ENCODE measurements around the gene INS. TPM values are rescaled to one million over a fixed set of nuclear protein-coding genes. Genes with fewer than 3 reads are reported as not detected.

The INS gene
- total and polyA plus RNA-seq, 2 of the 13 experiments (the other 11 are each of a cell fraction or from before 2014, with no cell fraction given), result not detected

- TF ChIP-seq ZNF142 (CRISPR knock-in tag; IDR thresholded peaks at IDR 0.05) (no peak), ZNF34 (CRISPR knock-in tag; IDR thresholded peaks at IDR 0.05; ENCODE audit: borderline replicate concordance) (no peak)
Measured at GRCh38 chr11:2185324-2186085, 24.5 kb upstream of the INS start (continued).

- Histone ChIP-seq H4K20me1 (ENCODE audit: insufficient read depth, low read length) (no peaks in the 10 kb centered on the region), H3K36me3 (replicated peaks in 1 of 2; ENCODE audit: control insufficient read depth in 1 of 2, insufficient read depth in 2 of 2, low read length in 2 of 2) (no peaks in the 10 kb centered on the region), H3K4me2 (ENCODE audit: low read depth, low read length) (no peak overlapping the region), H2AFZ (ENCODE audit: low read length) (no peak overlapping the region), H3K4me3 (replicated peaks in 1 of 3; ENCODE audit: insufficient read depth in 1 of 3, low read depth in 2 of 3, low read length in 3 of 3) (no peak overlapping the region), H3K79me2 (ENCODE audit: insufficient read depth, low read length) (no peaks in the 10 kb centered on the region), H3K27me3 (ENCODE audit: control insufficient read depth in 1 of 2, insufficient read depth in 2 of 2, low read length in 2 of 2) (peaks cover 11 to 72% of the 10 kb centered on the region in 2 experiments), H3K9me3 (ENCODE audit: low read length) (no peaks in the 10 kb centered on the region), H3K4me1 (ENCODE audit: insufficient read depth, low read length) (peaks cover 17% of the 10 kb centered on the region), H3K27ac (ENCODE audit: extremely low read length, insufficient read depth, low read length) (no peak overlapping the region), H3K9ac (ENCODE audit: insufficient read depth, low read depth, low read length) (no peak overlapping the region)
- no TSS peak for BruUV-seq (replicated peaks)
- ATAC-seq (no peak), FAIRE-seq (no peak), DNase-seq (ENCODE audit: low spot score) (no peak)
- WGBS (ENCODE audit: low lambda C conversion rate), result 29% methylated on average over 16 of the region's 20 CpGs
- in situ Hi-C loops (cut with HindIII; ENCODE audit: extremely low pct_ligation_motif_present, low pct_unique_long_range_greater_than_20kb), result no loop called here
- ChIA-PET POLR2A (no interaction called here), CTCF (ENCODE audit: low intra/inter-chr PET ratio, low total read pairs) (no interaction called here)
- intact Hi-C loops (cut with micrococcal nuclease; ENCODE audit: unreplicated experiment), result no loop called here
- TF ChIP-seq, protein P1, sequence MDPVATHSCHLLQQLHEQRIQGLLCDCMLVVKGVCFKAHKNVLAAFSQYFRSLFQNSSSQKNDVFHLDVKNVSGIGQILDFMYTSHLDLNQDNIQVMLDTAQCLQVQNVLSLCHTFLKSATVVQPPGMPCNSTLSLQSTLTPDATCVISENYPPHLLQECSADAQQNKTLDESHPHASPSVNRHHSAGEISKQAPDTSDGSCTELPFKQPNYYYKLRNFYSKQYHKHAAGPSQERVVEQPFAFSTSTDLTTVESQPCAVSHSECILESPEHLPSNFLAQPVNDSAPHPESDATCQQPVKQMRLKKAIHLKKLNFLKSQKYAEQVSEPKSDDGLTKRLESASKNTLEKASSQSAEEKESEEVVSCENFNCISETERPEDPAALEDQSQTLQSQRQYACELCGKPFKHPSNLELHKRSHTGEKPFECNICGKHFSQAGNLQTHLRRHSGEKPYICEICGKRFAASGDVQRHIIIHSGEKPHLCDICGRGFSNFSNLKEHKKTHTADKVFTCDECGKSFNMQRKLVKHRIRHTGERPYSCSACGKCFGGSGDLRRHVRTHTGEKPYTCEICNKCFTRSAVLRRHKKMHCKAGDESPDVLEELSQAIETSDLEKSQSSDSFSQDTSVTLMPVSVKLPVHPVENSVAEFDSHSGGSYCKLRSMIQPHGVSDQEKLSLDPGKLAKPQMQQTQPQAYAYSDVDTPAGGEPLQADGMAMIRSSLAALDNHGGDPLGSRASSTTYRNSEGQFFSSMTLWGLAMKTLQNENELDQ (CRISPR knock-in tag; IDR thresholded peaks at IDR 0.05; ENCODE audit: borderline replicate concordance), result no peak
- TF ChIP-seq MYNN (CRISPR knock-in tag; IDR thresholded peaks at IDR 0.05; ENCODE audit: low read depth) (no peak), ZBTB8A (CRISPR knock-in tag; IDR thresholded peaks at IDR 0.05; ENCODE audit: borderline replicate concordance, low read depth) (no peak), NBN (conservative IDR thresholded peaks at IDR 0.05) (no peak), ZNF274 (CRISPR knock-in tag; IDR thresholded peaks at IDR 0.05) (no peak)
- TF ChIP-seq, protein P2, sequence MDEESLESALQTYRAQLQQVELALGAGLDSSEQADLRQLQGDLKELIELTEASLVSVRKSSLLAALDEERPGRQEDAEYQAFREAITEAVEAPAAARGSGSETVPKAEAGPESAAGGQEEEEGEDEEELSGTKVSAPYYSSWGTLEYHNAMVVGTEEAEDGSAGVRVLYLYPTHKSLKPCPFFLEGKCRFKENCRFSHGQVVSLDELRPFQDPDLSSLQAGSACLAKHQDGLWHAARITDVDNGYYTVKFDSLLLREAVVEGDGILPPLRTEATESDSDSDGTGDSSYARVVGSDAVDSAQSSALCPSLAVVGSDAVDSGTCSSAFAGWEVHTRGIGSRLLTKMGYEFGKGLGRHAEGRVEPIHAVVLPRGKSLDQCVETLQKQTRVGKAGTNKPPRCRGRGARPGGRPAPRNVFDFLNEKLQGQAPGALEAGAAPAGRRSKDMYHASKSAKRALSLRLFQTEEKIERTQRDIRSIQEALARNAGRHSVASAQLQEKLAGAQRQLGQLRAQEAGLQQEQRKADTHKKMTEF (CRISPR knock-in tag; IDR thresholded peaks at IDR 0.05), result no peak
- TF ChIP-seq, protein P3, sequence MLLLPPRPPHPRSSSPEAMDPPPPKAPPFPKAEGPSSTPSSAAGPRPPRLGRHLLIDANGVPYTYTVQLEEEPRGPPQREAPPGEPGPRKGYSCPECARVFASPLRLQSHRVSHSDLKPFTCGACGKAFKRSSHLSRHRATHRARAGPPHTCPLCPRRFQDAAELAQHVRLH (CRISPR knock-in tag; IDR thresholded peaks at IDR 0.05; ENCODE audit: borderline replicate concordance, low read depth), result no peak
Measured at GRCh38 chr11:2182692-2183474, 21.9 kb upstream of the INS start.

Data from HepG2 (cell line).